ENCODE data around the gene PKM.

PKM gene

GRCh38 chr15:72233769-72234168 lies 2.8 kb upstream of the PKM start:
- no peak for DNase-seq

- DNase-seq = peak; percentile 21
These were observed 966 bp upstream of the PKM start for GRCh38 chr15:72231833-72232478.

- DNase-seq = peak; percentile 70
These were observed 559 bp downstream of the PKM start for GRCh38 chr15:72230197-72231065.

- DNase-seq = no peak
These were observed 1.1 kb downstream of the PKM start for GRCh38 chr15:72229947-72230196.

- DNase-seq = no peak
These were observed 1.7 kb downstream of the PKM start for GRCh38 chr15:72229076-72229946.

- no peak for DNase-seq
These were observed 3.3 kb downstream of the PKM start for GRCh38 chr15:72227720-72228119.

GRCh38 chr15:72227192-72227586 lies 3.8 kb downstream of the PKM start:
- no peak for DNase-seq

GRCh38 chr15:72223278-72223677 lies 7.7 kb downstream of the PKM start:
- no peak for DNase-seq

- DNase-seq = peak; percentile 30
These were observed 8.6 kb downstream of the PKM start for GRCh38 chr15:72222393-72222792.

GRCh38 chr15:72220687-72221086 lies 10.3 kb downstream of the PKM start:
- DNase-seq = no peak

GRCh38 chr15:72217216-72217615 lies 13.8 kb downstream of the PKM start:
- DNase-seq = no peak

GRCh38 chr15:72216079-72216478 lies 14.9 kb downstream of the PKM start:
- DNase-seq = no peak

- no peak for DNase-seq
These were observed 23.4 kb downstream of the PKM start for GRCh38 chr15:72207558-72208085.

- DNase-seq = no peak
These were observed 24.4 kb downstream of the PKM start for GRCh38 chr15:72206677-72207000.

- DNase-seq = no peak
These were observed 24.9 kb downstream of the PKM start for GRCh38 chr15:72205896-72206676.

GRCh38 chr15:72205273-72205672 lies 25.7 kb downstream of the PKM start:
- no peak for DNase-seq

GRCh38 chr15:72203507-72203837 lies 27.5 kb downstream of the PKM start:
- DNase-seq = peak; percentile 96

GRCh38 chr15:72202801-72203506 lies 28.0 kb downstream of the PKM start:
- no peak for DNase-seq

- DNase-seq = no peak
These were observed 28.7 kb downstream of the PKM start for GRCh38 chr15:72202302-72202701.

- no peak for DNase-seq
These were observed 29.5 kb downstream of the PKM start for GRCh38 chr15:72201391-72201921.

- DNase-seq = no peak
These were observed 30.4 kb downstream of the PKM start for GRCh38 chr15:72200395-72201237.

Data from NCI-H446 treated with DMSO at 0.1 percent for 48 hours (cell line).